Measurements from ENCODE around the gene EMP3.
A peak's percentile ranks its signal among the peaks of the same experiment; 100 is the strongest.

GRCh38 chr19:48290771-48291488 is 34.4 kb upstream of the EMP3 start:
- TF ChIP-seq POLR2A (IDR thresholded peaks at IDR 0.05) (no peak), CTCF (IDR thresholded peaks at IDR 0.05) (peak; percentile 83 to 99 (median 96))

Data from testis (tissue), 2 donors.